HPDE6-E6E7 (cell line): ENCODE data around the gene TNFAIP8L3.
A peak's percentile ranks its signal among the peaks of the same experiment; 100 is the strongest.
"Not testable (repeated sequence)": the region's sequence is repeated elsewhere in the genome, so short reads cannot be mapped to it uniquely, and the experiment has no call there.

Experiments
- DNase-seq: peaks from one replicate; pipeline ENCODE4 v3.0.0; 2011; ENCODE audit warnings: missing footprints; ENCODE audit errors: extremely low spot score

The TNFAIP8L3 gene

DNA sequence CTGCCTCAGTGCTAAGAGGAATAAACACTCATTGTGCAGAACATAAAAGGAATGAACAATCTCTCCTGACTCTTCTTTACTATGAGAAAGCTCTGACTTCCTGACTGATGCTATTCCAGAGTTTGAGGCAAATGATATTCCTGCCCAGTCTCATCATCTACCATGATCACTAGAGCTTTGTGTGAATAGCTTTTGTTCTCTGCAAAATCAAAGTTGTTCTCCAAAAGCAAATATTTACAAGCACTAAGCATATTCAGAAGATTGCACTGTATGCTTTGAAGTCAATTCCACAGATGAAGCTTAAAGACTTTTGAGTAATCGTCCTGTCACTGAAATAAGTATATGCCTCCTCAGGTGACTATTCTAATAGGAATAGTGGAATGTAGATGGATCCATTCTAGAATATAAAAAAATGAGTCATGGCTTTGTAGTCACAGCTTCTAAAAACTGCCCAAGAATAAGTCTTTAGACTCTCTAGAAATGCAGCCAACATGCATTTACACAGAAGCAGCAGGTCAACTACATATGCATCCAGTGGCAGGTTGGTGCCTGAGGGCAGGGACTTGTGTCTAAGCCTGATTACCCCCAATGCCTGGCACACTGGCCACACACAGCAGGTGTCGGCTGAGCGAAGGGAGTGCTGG lies 34.6 kb downstream of the TNFAIP8L3 start:
- no peak for DNase-seq

- DNase-seq, result no peak
Measured at GRCh38 chr15:51054535-51054934, 40.2 kb downstream of the TNFAIP8L3 start.

GRCh38 chr15:51053571-51053970 lies 41.1 kb downstream of the TNFAIP8L3 start:
- DNase-seq, result no peak

- no peak for DNase-seq
Measured at GRCh38 chr15:51051776-51052175, 42.9 kb downstream of the TNFAIP8L3 start.

- no peak for DNase-seq
Measured at GRCh38 chr15:51049081-51049480, 45.6 kb downstream of the TNFAIP8L3 start.

GRCh38 chr15:51048308-51048707 lies 46.4 kb downstream of the TNFAIP8L3 start:
- DNase-seq, result no peak

DNA sequence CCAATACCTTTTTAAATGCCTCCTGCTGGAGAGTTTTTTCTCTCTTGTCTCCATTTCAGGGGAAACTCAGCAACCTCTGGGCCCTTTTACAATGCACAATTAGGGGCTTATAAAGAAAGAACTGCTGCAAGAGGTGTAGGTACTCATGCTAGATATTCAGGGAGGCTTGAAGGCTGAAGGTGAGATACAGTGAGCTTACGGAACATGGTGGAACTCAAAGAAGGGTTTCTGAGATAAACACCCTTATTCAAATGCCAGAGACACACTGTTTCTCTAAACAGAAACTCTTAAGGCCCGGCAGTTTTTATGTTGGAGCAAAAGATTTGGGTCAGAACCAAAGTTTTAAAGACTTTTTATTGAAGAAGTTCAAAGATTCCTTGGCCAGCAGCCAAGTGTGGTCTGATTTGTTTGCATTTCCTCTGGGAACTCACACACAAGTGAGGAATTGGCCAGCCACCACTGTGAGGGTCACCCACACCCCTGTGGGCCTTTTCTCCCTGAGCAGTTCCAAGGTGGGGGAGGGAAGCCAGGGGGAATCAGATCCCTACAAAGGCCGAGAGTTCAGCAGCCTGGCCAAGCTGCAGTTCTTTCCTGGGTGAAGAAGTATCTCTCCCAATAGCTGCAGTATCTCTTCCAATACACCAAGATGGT lies 47.8 kb downstream of the TNFAIP8L3 start:
- DNase-seq, result no peak

DNA sequence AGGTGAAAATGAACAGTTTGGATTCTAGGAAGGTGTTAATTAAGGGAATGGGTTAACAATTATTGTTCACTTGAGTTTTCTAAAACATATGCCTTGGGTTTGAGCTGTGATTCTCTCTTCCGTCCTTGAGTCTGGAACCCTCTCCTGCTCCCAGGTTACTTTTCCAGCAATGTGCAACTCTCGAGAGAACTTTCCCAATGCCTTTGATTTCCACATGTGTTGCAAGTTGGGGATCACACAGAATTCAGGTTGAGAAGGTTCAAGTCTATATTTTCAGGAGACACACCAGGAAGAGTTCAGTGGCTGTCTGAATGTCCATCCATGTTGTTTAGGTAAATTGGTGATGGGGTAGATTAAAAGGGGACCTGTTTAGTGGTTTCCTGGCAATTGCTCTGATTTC lies 48.7 kb downstream of the TNFAIP8L3 start:
- no peak for DNase-seq

DNA sequence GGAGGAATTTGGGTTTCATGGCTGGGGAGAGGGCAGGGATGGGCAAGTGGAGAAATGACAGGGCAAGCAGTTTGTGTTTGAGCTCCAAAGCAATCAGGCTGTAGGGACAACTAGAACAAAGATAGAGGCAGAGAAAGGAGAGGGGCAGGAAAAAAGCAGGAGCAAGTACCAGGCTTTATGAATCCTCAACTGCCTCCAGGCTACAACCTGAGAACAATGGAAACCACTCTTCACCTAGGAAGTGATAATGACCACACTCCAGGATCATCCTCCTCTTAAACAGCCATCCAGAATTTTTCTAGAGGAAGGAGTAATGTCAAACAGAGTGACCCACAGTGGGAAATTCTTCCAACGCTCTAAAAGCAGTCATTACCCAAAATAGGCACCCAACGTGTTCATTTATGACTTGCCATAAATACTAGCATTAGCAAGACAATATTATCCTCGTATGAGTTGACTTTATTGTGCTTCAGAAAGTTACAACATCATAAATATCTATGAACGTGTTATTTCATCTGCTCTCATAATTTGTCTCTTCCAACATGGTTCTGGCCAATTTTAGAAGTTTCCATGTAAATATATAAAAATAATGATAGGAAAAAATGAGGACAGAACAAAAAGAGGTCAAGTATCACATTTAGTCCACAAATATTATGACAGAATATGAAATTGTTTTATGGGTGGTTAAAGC lies 50.5 kb downstream of the TNFAIP8L3 start:
- DNase-seq, result no peak

DNA sequence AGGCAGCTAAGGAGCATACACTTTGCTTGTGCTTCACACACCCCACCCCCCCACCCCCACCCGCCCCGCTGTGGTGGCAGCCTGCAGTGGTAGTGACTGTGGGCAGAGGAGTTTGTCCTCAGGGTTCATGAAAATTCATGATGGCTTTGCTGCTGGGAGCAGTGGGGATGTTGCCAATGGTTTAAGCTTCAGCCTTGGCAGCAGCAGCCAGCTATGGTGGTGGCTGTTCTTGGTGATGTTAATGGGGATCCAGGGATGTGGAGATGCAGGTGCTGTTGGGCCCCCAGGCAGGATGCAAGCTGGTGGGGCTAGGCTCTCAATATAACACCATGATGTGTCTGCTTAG lies 55.8 kb downstream of the TNFAIP8L3 start:
- no peak for DNase-seq

- peak; percentile 39 for DNase-seq
Measured at GRCh38 chr15:51038162-51038973, 56.3 kb downstream of the TNFAIP8L3 start.

GRCh38 chr15:51037474-51037873 lies 57.2 kb downstream of the TNFAIP8L3 start:
- DNase-seq, result not testable (repeated sequence)

DNA sequence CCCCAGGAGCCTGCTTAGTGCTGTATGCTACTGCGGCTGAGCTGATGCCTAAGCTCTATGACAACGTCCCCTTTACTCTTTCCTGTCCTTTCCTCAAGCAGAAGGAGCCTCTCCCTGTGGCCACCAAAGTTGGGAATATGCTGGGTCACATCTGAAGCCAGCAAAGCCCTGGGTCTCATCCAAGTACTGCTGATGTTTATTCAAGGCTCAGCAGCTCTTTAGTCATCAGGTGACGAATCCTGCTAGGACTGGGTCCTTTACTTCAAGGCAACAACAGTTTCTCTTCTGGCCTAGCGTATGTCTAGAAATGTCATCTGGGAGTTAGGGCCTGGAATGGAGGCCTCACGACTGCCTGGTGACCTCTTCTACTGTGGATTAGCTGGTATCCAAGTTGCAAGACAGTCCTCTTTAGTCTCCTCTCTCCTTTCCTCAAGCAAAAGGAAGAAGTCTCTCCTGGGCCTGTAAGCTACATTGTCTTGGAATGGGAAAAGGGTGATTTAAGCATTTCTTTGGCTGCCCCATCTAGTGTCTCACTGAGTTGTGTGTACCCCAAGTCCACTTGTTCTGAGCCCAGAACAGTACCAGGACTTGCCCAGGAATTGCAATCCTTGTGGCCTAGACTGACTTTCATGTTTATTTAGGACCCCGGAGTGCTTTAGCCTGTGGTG lies 63.9 kb downstream of the TNFAIP8L3 start:
- peak; percentile 32 for DNase-seq

DNA sequence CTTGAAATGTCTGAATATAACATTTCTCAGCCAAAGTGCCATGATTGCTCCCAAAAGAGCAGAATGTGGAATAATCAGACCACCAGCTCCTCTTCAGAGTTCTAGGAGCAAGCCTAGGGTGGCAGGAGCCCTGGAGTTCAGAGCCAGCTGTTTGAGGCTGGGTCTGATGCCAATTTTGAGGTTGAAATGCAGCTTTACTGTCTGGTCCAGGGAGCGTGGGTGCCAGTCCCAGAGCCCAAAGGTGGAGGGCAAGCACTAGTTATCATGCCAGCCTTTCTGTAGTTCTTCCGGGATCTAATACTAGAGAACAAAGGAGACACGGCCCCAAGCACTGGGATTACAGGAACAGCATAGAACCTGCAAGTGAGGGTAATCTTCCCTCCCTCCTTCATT lies 69.3 kb downstream of the TNFAIP8L3 start:
- DNase-seq, result no peak

DNA sequence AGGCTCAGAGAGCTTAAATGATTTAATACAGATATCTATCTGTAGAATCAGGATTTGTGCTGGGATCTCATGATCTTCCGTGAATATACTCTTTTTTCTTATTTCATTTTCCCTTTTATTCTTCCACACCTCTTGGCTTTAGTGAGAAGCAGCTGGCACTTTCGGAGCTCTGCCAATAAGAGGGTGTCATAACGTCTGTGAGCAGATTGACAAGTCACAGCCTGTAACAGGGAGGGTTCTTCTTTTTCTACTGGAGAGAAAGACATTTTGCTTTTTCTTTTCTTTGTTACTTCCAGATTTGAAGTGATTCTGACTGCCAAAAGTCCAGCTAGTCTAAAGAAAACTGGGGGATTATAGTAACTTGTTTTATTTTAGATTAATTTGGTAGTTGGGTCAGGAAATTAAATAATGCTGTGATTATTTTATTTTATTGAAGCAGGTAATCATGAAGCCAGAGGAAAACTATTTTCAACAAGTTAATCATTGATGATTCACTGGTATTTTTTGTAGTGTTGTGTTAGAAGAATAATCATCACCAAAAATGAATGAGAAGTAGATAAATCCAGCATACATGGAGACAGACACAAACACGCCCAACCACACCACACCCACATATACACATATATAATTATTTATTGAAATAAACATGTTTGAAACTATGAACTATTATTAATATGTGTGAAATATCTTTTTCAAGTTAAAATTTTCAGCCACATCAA lies 69.8 kb downstream of the TNFAIP8L3 start:
- DNase-seq, result peak; percentile 86

- DNase-seq, result no peak
Measured at GRCh38 chr15:51023499-51023898, 71.2 kb downstream of the TNFAIP8L3 start.

GRCh38 chr15:51022206-51022605 lies 72.5 kb downstream of the TNFAIP8L3 start:
- DNase-seq, result no peak

- no peak for DNase-seq
Measured at GRCh38 chr15:51016615-51017014, 78.1 kb downstream of the TNFAIP8L3 start.

DNA sequence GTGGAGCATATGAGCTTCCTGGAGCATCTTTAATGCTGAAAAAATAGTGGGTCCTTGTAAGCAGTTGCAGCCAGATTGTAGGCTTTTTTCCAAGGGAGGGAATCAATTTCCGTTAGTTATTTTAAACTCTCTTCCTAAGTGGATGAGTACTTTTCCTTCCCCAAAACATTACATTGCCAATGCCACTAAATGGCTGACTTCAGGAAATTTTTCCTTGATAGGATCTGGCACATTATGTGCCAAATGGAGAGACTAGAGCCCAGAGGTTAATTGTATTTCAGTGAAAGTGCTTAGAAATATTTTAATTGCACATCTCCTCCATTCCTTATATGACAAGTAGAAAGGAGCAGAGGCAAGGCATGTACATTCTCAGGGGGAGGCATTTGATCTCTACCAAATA lies 83.5 kb downstream of the TNFAIP8L3 start:
- no peak for DNase-seq

GRCh38 chr15:51007131-51007666 lies 87.5 kb downstream of the TNFAIP8L3 start:
- DNase-seq, result no peak
